ENCODE data around the gene AQP2.

AQP2 gene

GRCh38 chr12:49904601-49905000 lies 45.9 kb upstream of the AQP2 start:
- no peak for TF ChIP-seq CTCF (conservative IDR thresholded peaks at IDR 0.05; ENCODE audit: low read depth, low read length)
- H3K4me3 ChIP-seq (ENCODE audit: low read depth, low read length), result no peak overlapping the region
- DNase-seq (ENCODE audit: low read depth), result no peak

GRCh38 chr12:49905718-49906314 lies 44.7 kb upstream of the AQP2 start:
- no peak overlapping the region for H3K4me3 ChIP-seq (ENCODE audit: low read depth, low read length)
- no peak for TF ChIP-seq CTCF (conservative IDR thresholded peaks at IDR 0.05; ENCODE audit: low read depth, low read length)
- no peak for DNase-seq (ENCODE audit: low read depth)

- H3K4me3 ChIP-seq (ENCODE audit: low read depth, low read length), result no peak overlapping the region
- DNase-seq (ENCODE audit: low read depth), result no peak
- no peak for TF ChIP-seq CTCF (conservative IDR thresholded peaks at IDR 0.05; ENCODE audit: low read depth, low read length)
These were observed 43.2 kb upstream of the AQP2 start for GRCh38 chr12:49907352-49907751.

GRCh38 chr12:49909356-49909755 lies 41.2 kb upstream of the AQP2 start:
- no peak for TF ChIP-seq CTCF (conservative IDR thresholded peaks at IDR 0.05; ENCODE audit: low read depth, low read length)
- H3K4me3 ChIP-seq (ENCODE audit: low read depth, low read length), result no peak overlapping the region

GRCh38 chr12:49909826-49910225 lies 40.7 kb upstream of the AQP2 start:
- peak; percentile 55 for DNase-seq (ENCODE audit: low read depth)
- TF ChIP-seq CTCF (conservative IDR thresholded peaks at IDR 0.05; ENCODE audit: low read depth, low read length), result no peak
- H3K4me3 ChIP-seq (ENCODE audit: low read depth, low read length), result no peak overlapping the region

More at GRCh38 chr12:49909356-49909755, 41.2 kb upstream of the AQP2 start:
- DNase-seq (ENCODE audit: low read depth), result no peak

GRCh38 chr12:49910331-49911212 lies 40.0 kb upstream of the AQP2 start:
- no peak for TF ChIP-seq CTCF (conservative IDR thresholded peaks at IDR 0.05; ENCODE audit: low read depth, low read length)
- no peak overlapping the region for H3K4me3 ChIP-seq (ENCODE audit: low read depth, low read length)
- peak; percentile 24 for DNase-seq (ENCODE audit: low read depth)

Measured in choroid plexus epithelial cell (primary cell).